GM19240 (cell line): Measurements from ENCODE around the gene GNMT.

Experiments used
- DNase-seq: peaks from one replicate; pipeline ENCODE4 v3.0.0; 2011; ENCODE audit warnings: low spot score; ENCODE audit not compliant: insufficient read length

GNMT gene

GRCh38 chr6:43013097-43013842 lies 52.7 kb downstream of the GNMT start:
- no peak for DNase-seq
